Stomach smooth muscle (tissue), 2 donors: ENCODE data around the gene NES.
A peak's percentile ranks its signal among the peaks of the same experiment; 100 is the strongest.

Experiments used
- H3K27ac ChIP-seq: one replicate; pipeline ENCODE4 v1.7.0; 2013; ENCODE audit warnings: mild to moderate bottlenecking, low read length, inconsistent platforms
- H3K27me3 ChIP-seq, 2 donors: one replicate each; pipeline ENCODE4 v1.7.0; 2013; ENCODE audit warnings: low read length in 2 of 2; ENCODE audit not compliant: insufficient read depth in 2 of 2, control insufficient read depth in 1 of 2
- H3K36me3 ChIP-seq, 2 donors: one replicate each; pipeline ENCODE4 v1.7.0; 2013; ENCODE audit warnings: low read length in 2 of 2; ENCODE audit not compliant: control insufficient read depth in 2 of 2, insufficient read depth in 2 of 2
- H3K4me1 ChIP-seq: one replicate; pipeline ENCODE4 v1.7.0; 2013; ENCODE audit warnings: low read length; ENCODE audit not compliant: control insufficient read depth, insufficient read depth
- H3K4me3 ChIP-seq, 2 donors: one replicate each; pipeline ENCODE4 v1.7.0; 2013; ENCODE audit warnings: low read length in 2 of 2
- H3K9ac ChIP-seq, 2 donors: one replicate each; pipeline ENCODE4 v1.7.0; 2013; ENCODE audit warnings: low read length in 2 of 2, mild to moderate bottlenecking in 1 of 2
- H3K9me3 ChIP-seq, 2 donors: one replicate each; pipeline ENCODE4 v1.7.0; 2013; ENCODE audit warnings: low read length in 2 of 2; ENCODE audit not compliant: control insufficient read depth in 2 of 2
- donor health status: healthy.
- donor health status: Pancreatic carcinoma.

Gene NES

GRCh38 chr1:156648951-156649350 is 28.3 kb downstream of the NES start:
- Histone ChIP-seq H3K36me3 (no peaks in the 10 kb centered on the region), H3K9me3 (no peaks in the 10 kb centered on the region), H3K27me3 (peaks cover 42 to 52% of the 10 kb centered on the region in 2 donors)

GRCh38 chr1:156648496-156648895 is 28.7 kb downstream of the NES start:
- no peaks in the 10 kb centered on the region for H3K4me1 ChIP-seq
- peaks cover 42 to 51% of the 10 kb centered on the region in 2 donors for H3K27me3 ChIP-seq
- H3K27ac ChIP-seq: no peak overlapping the region
- H3K9ac ChIP-seq: no peak overlapping the region
- H3K36me3 ChIP-seq: no peaks in the 10 kb centered on the region
- no peak overlapping the region for H3K4me3 ChIP-seq
- H3K9me3 ChIP-seq: no peaks in the 10 kb centered on the region

More at GRCh38 chr1:156648951-156649350, 28.3 kb downstream of the NES start:
- Histone ChIP-seq H3K4me1 (no peaks in the 10 kb centered on the region), H3K9ac (no peak overlapping the region), H3K4me3 (no peak overlapping the region), H3K27ac (no peak overlapping the region)

- Histone ChIP-seq H3K27me3 (peaks cover 51 to 59% of the 10 kb centered on the region in 2 donors), H3K9me3 (no peaks in the 10 kb centered on the region), H3K9ac (no peak overlapping the region), H3K4me3 (no peak overlapping the region), H3K36me3 (no peaks in the 10 kb centered on the region), H3K4me1 (peaks cover 2% of the 10 kb centered on the region), H3K27ac (no peak overlapping the region)
These were observed 29.9 kb downstream of the NES start for GRCh38 chr1:156647351-156647750.

DNA sequence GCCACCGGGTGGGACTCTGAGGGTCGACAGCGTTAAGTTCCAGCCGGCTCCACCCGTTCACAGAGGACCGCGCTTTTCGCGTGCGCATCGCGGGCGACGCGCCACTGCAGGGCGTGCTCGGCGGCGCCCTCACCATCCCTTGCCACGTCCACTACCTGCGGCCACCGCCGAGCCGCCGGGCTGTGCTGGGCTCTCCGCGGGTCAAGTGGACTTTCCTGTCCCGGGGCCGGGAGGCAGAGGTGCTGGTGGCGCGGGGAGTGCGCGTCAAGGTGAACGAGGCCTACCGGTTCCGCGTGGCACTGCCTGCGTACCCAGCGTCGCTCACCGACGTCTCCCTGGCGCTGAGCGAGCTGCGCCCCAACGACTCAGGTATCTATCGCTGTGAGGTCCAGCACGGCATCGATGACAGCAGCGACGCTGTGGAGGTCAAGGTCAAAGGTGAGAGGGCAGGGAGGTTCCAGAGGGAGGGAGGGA is 30.4 kb downstream of the NES start:
- Histone ChIP-seq H3K4me1 (peaks cover 7% of the 10 kb centered on the region), H3K9ac (no peak overlapping the region), H3K27me3 (peaks cover 55 to 57% of the 10 kb centered on the region in 2 donors), H3K4me3 (no peak overlapping the region), H3K27ac (no peak overlapping the region), H3K9me3 (no peaks in the 10 kb centered on the region), H3K36me3 (no peaks in the 10 kb centered on the region)

GRCh38 chr1:156645666-156646065 is 31.5 kb downstream of the NES start:
- no peak overlapping the region for H3K9ac ChIP-seq
- no peak overlapping the region for H3K27ac ChIP-seq
- H3K4me1 ChIP-seq: peaks cover 14% of the 10 kb centered on the region
- peaks cover 63 to 65% of the 10 kb centered on the region in 2 donors for H3K27me3 ChIP-seq
- no peaks in the 10 kb centered on the region for H3K36me3 ChIP-seq
- no peak overlapping the region for H3K4me3 ChIP-seq
- no peaks in the 10 kb centered on the region for H3K9me3 ChIP-seq

DNA sequence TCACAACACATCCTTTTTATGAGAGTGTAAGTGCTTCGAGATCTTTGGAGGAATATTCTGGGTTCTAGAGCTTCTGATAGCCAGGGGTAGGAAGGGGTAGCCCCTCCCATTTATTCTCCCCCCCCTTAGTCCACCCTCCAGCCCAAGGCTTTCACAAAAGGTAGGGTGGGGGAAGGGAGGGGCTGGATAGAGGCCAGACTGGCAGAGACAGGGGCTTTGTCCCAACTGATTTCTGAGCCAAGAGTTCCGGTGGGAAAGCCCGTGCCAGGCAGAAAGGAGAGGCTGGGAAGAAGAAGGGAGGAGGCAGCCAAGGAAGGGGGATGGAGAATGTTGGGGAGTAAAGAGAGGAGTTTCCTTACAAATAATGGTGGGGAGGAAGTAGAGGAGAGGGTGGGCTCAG is 32.2 kb downstream of the NES start:
- Histone ChIP-seq H3K27ac (no peak overlapping the region), H3K36me3 (no peaks in the 10 kb centered on the region), H3K4me1 (peaks cover 14% of the 10 kb centered on the region), H3K9me3 (no peaks in the 10 kb centered on the region), H3K27me3 (peaks cover 65 to 69% of the 10 kb centered on the region in 2 donors), H3K9ac (no peak overlapping the region), H3K4me3 (no peak overlapping the region)

GRCh38 chr1:156644640-156645039 is 32.6 kb downstream of the NES start:
- H3K27ac ChIP-seq: no peak overlapping the region
- H3K36me3 ChIP-seq: no peaks in the 10 kb centered on the region
- H3K27me3 ChIP-seq: peaks cover 67 to 73% of the 10 kb centered on the region in 2 donors
- H3K9me3 ChIP-seq: no peaks in the 10 kb centered on the region
- H3K9ac ChIP-seq: no peak overlapping the region
- H3K4me1 ChIP-seq: peaks cover 14% of the 10 kb centered on the region
- no peak overlapping the region for H3K4me3 ChIP-seq

DNA sequence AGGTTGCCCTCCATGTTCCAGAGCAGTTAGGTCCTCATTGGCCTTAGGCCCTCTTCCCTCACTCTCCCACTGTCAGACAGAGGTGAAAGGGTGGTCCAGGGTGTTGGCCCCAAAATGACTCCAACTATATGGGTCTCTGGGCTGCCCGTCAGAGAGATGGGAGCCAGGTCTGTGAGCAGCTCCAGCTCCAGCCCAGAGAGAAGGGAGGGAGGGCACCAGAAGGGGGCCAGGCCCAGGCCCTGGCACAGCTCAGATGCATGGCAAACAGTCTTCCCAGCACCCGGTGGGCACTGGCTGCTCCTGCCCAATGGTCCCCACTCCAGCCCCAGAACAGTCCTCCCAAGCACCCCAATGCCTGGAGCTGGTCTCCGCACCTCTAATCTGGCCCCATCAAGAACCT is 33.1 kb downstream of the NES start:
- Histone ChIP-seq H3K4me1 (peaks cover 14% of the 10 kb centered on the region), H3K9me3 (no peaks in the 10 kb centered on the region), H3K27ac (no peak overlapping the region), H3K36me3 (no peaks in the 10 kb centered on the region), H3K27me3 (peaks cover 72 to 78% of the 10 kb centered on the region in 2 donors), H3K9ac (no peak overlapping the region), H3K4me3 (no peak overlapping the region)

DNA sequence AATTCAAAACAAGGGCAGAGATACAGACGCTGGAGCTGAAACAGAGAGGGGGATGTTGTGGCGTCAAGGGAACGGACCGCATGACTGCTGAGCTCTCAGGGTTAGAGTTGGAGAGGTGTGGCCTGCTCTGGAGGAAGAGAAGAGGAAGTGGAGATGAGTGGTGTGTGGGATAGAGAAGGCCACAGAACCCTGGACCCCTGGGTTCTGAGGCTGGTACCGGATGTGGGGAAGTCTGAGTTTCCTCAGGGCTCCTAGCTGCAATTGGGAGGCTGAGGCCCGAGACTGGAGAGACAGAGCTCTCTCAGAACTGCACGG is 33.5 kb downstream of the NES start:
- no peaks in the 10 kb centered on the region for H3K9me3 ChIP-seq
- H3K4me1 ChIP-seq: peaks cover 14% of the 10 kb centered on the region
- H3K4me3 ChIP-seq: no peak overlapping the region
- no peak overlapping the region for H3K9ac ChIP-seq
- H3K36me3 ChIP-seq: no peaks in the 10 kb centered on the region
- H3K27me3 ChIP-seq: peaks cover 72 to 82% of the 10 kb centered on the region in 2 donors
- no peak overlapping the region for H3K27ac ChIP-seq

DNA sequence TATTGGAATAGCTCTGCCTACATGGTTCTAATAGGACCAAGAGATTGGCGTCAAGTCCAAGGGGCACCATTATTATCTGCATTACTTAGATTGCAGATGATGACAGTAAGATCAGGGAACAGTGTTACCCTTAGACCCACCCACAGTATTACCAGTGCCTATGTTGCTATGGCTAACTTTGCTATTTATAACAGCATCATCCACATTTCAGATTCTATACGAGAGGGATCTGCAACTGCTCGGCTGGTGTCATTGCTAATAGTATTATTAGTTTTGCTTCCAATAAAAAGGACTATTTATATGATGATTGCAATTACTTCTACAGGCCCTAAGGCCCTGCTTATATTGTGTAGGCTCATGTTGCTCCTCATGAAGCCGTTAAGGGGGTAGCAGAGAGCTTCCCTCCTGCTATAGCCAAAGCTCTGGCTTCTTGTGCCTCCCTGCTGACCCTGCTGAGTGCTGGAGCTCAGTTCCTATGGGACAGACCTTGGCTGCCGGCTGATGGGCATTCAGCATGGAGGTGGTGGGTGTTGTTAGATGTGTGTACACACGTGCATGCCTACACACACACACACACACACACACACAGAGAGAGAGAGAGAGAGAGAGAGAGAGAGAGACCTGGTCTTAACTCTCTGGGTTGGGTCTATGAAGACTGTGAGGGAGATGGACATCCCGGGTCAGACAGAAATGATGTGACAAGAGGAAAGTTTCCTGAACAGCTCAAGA is 34.0 kb downstream of the NES start:
- no peaks in the 10 kb centered on the region for H3K9me3 ChIP-seq

DNA sequence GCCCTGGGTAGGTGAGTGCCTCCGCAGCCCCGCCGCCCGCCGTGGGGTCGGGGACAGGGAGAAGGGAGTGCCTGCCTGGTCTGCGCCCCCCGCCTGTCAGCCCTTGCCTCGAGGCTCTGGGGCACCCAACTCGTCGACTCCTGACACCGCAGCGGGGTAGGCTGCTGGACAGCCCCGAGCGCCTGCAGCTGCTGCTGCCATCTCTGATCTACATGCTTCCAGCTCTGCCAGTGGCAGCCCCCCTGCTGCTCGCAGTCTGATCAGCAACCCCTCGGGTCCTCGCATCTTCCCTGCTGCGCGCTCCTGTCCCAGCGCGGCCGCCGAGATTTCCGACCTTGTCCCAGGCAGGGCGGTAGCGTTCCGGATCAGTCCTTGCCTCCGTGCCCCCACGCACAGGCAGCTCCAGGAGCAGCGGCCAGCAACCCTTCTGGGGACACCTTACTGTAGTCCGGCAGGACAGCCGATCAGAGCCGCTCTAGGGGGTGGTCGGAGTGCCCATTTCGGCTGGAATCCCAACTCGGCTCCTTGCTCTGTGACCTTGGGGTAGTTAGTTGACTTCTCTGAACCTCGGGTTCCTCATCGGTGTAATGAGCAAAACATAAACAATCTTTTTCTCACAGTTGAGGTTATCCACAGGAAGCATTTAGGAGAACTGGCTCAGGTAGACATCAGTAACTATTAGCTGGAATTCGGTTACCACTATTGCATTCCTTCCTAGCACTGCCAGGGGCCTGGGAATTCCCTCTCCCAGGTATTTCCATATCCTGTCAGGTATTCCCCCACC is 34.8 kb downstream of the NES start:
- H3K36me3 ChIP-seq: no peaks in the 10 kb centered on the region
- H3K4me3 ChIP-seq: peak overlapping the region in 1 of 2 donors; percentile 55
- no peak overlapping the region for H3K9ac ChIP-seq
- peaks cover 71 to 85% of the 10 kb centered on the region in 2 donors for H3K27me3 ChIP-seq
- H3K4me1 ChIP-seq: peaks cover 14% of the 10 kb centered on the region
- no peak overlapping the region for H3K27ac ChIP-seq
- no peaks in the 10 kb centered on the region for H3K9me3 ChIP-seq

More for the DNA sequence above, 34.0 kb downstream of the NES start:
- Histone ChIP-seq H3K9ac (no peak overlapping the region), H3K27ac (no peak overlapping the region), H3K4me3 (no peak overlapping the region), H3K27me3 (peaks cover 72 to 83% of the 10 kb centered on the region in 2 donors), H3K36me3 (no peaks in the 10 kb centered on the region), H3K4me1 (peaks cover 14% of the 10 kb centered on the region)
